K562 (cell line): ENCODE measurements around the gene EXTL1. TPM values are rescaled to one million over a fixed set of nuclear protein-coding genes. Genes with fewer than 3 reads are reported as not detected.

Source experiments
- ATAC-seq: fragments of 200-7000 bp; cut with Tn5 transposase; 3 replicates; pipeline ENCODE4 v1.9.1; 2020; ENCODE audit warnings: moderate library complexity
- BruUV-seq: library from RNA; stranded (reverse); fragments of 400-500 nt; replicated peaks from 2 replicates; lab custom pipeline; 2021; lab: Mats Ljungman, UMichigan
- CTCF ChIA-PET: fragments of 300-600 bp; formaldehyde crosslinking; extraction: SDS; loops from one replicate; lab custom pipeline; 2021; ENCODE audit warnings: low intra/inter-chr PET ratio; lab: Yijun Ruan, JAX
- POLR2A ChIA-PET: fragments of 300-600, 350-650 bp; sonication (Branson Sonifier 250); formaldehyde crosslinking; extraction: SDS; loops from one replicate; lab custom pipeline; 2021; ENCODE audit warnings: antibody characterized with exemption, inconsistent platforms; lab: Yijun Ruan, JAX
- DNase-seq, 4 experiments: peaks; one replicate each; pipeline versions ENCODE4 v3.0.0 to v3.0.0-alpha.2; 2011 to 2018; ENCODE audit warnings: low spot score in 3 of 4, mixed read lengths in 3 of 4; ENCODE audit errors: extremely low read depth in 1 of 4
- FAIRE-seq: peaks from 2 replicates; lab custom pipeline; 2011; peaks lifted over from hg19 to GRCh38; lab: Jason Lieb, UNC
- H2AFZ ChIP-seq: 2 replicates; pipeline ENCODE4 v1.6.0; 2011; ENCODE audit warnings: low read depth, low read length, control low read depth, inconsistent platforms
- H3K27ac ChIP-seq: fragments of 200-600 bp; 3 replicates; pipeline ENCODE4 v1.8.0; 2011; ENCODE audit warnings: low read depth, mild to moderate bottlenecking, control low read depth, inconsistent platforms, low read length, moderate library complexity, mixed read lengths; ENCODE audit errors: extremely low read depth
- H3K27me3 ChIP-seq, 2 experiments: fragments of 300-600 bp in 1 of 2; 2 replicates in 1 of 2; 3 replicates in 1 of 2; pipeline versions ENCODE4 v1.6.0 to v1.8.0; 2011; ENCODE audit warnings: inconsistent platforms in 2 of 2, low read length in 2 of 2, mild to moderate bottlenecking in 1 of 2, mixed read lengths in 1 of 2, moderate library complexity in 1 of 2; ENCODE audit not compliant: control insufficient read depth in 2 of 2, insufficient read depth in 2 of 2
- H3K36me3 ChIP-seq: fragments of 300-600 bp; 3 replicates; pipeline ENCODE4 v1.8.0; 2011; ENCODE audit warnings: mild to moderate bottlenecking, low read length, inconsistent platforms; ENCODE audit not compliant: control insufficient read depth, insufficient read depth
- H3K4me1 ChIP-seq, 2 experiments: fragments of 200-600 bp in 1 of 2; replicated peaks in 1 of 2; 2 replicates in 1 of 2; 3 replicates in 1 of 2; pipeline versions ENCODE4 v1.5.1 to v1.8.0; 2011; ENCODE audit warnings: inconsistent platforms in 2 of 2, low read length in 2 of 2, mild to moderate bottlenecking in 1 of 2, mixed read lengths in 1 of 2, moderate library complexity in 1 of 2; ENCODE audit not compliant: control insufficient read depth in 2 of 2, insufficient read depth in 2 of 2
- H3K4me2 ChIP-seq: 2 replicates; pipeline ENCODE4 v1.6.1; 2011; ENCODE audit warnings: low read length, control low read depth, inconsistent platforms, mixed read lengths; ENCODE audit not compliant: insufficient read depth
- H3K4me3 ChIP-seq: fragments of 200-600 bp; sonication (generic), shearing (Covaris generic); 2 replicates; pipeline ENCODE4 v1.5.1; 2016; ENCODE audit warnings: control low read depth, inconsistent platforms
- H3K79me2 ChIP-seq: fragments of 200-600 bp; 3 replicates; pipeline ENCODE4 v1.8.0; 2011; ENCODE audit warnings: low read length, inconsistent platforms; ENCODE audit not compliant: control insufficient read depth, insufficient read depth
- H3K9ac ChIP-seq, 2 experiments: 2 replicates each; pipeline versions ENCODE4 v1.6.0 to v1.6.1; 2011; ENCODE audit warnings: low read depth in 2 of 2, low read length in 2 of 2, control low read depth in 1 of 2, inconsistent platforms in 1 of 2, mild to moderate bottlenecking in 1 of 2, mixed read lengths in 1 of 2; ENCODE audit not compliant: insufficient read depth in 1 of 2
- H3K9me1 ChIP-seq: one replicate; pipeline ENCODE4 v1.6.0; 2011; ENCODE audit warnings: inconsistent platforms, mild to moderate bottlenecking, low read length, moderate library complexity; ENCODE audit not compliant: control insufficient read depth, insufficient read depth
- H3K9me3 ChIP-seq: replicated peaks from 2 replicates; pipeline ENCODE4 v1.5.1; 2011; ENCODE audit warnings: low read depth, low read length, inconsistent platforms; ENCODE audit not compliant: control insufficient read depth, insufficient read depth
- H4K20me1 ChIP-seq: replicated peaks from 2 replicates; pipeline ENCODE4 v1.6.1; 2011; ENCODE audit warnings: low read length, inconsistent platforms, mixed read lengths; ENCODE audit not compliant: control insufficient read depth, insufficient read depth
- ATF2 ChIP-seq: sonication (generic); formaldehyde crosslinking; IDR thresholded peaks from 2 replicates; pipeline ENCODE4 v1.8.1; 2022; ENCODE audit warnings: missing genetic modification reagents
- FOXA3 ChIP-seq, 2 experiments: fragments of 450-650 bp in 1 of 2; sonication (generic) in 1 of 2; formaldehyde crosslinking; IDR thresholded peaks in 1 of 2; conservative IDR thresholded peaks in 1 of 2; 2 replicates each; pipeline versions ENCODE4 v1.4.0 to v1.8.0; 2020 to 2022; ENCODE audit warnings: mild to moderate bottlenecking in 2 of 2, missing genetic modification reagents in 1 of 2
- HDAC6 ChIP-seq: IDR thresholded peaks from 2 replicates; pipeline ENCODE4 v1.6.1; 2012; ENCODE audit warnings: low read depth, mild to moderate bottlenecking, control low read depth, inconsistent platforms, low read length, moderate library complexity
- KDM1A ChIP-seq, 2 experiments: fragments of 450-650 bp; IDR thresholded peaks; 2 replicates each; pipeline ENCODE4 v1.6.1; 2016; ENCODE audit warnings: mild to moderate bottlenecking in 2 of 2
- MBD2 ChIP-seq: sonication (generic); IDR thresholded peaks from 2 replicates; pipeline ENCODE4 v1.6.1; 2016; ENCODE audit warnings: low read depth, borderline replicate concordance
- MLLT1 ChIP-seq, 2 experiments: fragments of 450-650 bp; IDR thresholded peaks; 2 replicates each; pipeline ENCODE4 v1.6.1; 2016
- NCOA2 ChIP-seq, 2 experiments: fragments of 450-650 bp; IDR thresholded peaks; 2 replicates each; pipeline ENCODE4 v1.6.1; 2018; ENCODE audit warnings: mild to moderate bottlenecking in 2 of 2, moderate library complexity in 1 of 2; ENCODE audit not compliant: partially characterized antibody in 2 of 2
- NRF1 ChIP-seq, 2 experiments: fragments of 450-650 bp; IDR thresholded peaks in 1 of 2; conservative IDR thresholded peaks in 1 of 2; 2 replicates each; pipeline ENCODE4 v1.6.1; 2014; ENCODE audit warnings: mild to moderate bottlenecking in 2 of 2
- TBP ChIP-seq: optimal IDR thresholded peaks from 2 replicates; pipeline ENCODE3; 2011; ENCODE audit warnings: low read depth, low read length, improper control_type of control experiment
- TFE3 ChIP-seq: fragments of 450-650 bp; formaldehyde crosslinking; IDR thresholded peaks from 2 replicates; pipeline ENCODE4 v1.4.0; 2020; ENCODE audit warnings: mild to moderate bottlenecking, mixed read lengths
- ZNF316 ChIP-seq: fragments of 450-650 bp; IDR thresholded peaks from 2 replicates; pipeline ENCODE4 v1.6.1; 2016
- ZNF354B ChIP-seq: fragments of 250-450 bp; sonication (Bioruptor Pico); IDR thresholded peaks from 2 replicates; pipeline ENCODE4 v1.4.0; 2020
- ZSCAN29 ChIP-seq: fragments of 450-650 bp; IDR thresholded peaks from 2 replicates; pipeline ENCODE4 v1.6.1; 2017
- WGBS: fragments of 100-300 bp; shearing (Covaris generic); methylation state at CpG from one replicate; pipeline ENCODE4 v1.1.6; 2016; ENCODE audit warnings: low coverage, mixed read lengths; ENCODE audit not compliant: insufficient coverage; ENCODE audit errors: missing lambda C conversion rate; 5-methylcytosine and 5-hydroxymethylcytosine counted together
- in situ Hi-C: fragments of 300-500 bp; cut with MboI; formaldehyde crosslinking; loops from 4 replicates; pipeline ENCODE4 v1.15.0; 2018; ENCODE audit warnings: inconsistent platforms, mixed read lengths
- intact Hi-C: fragments of 100-400 bp; cut with micrococcal nuclease; formaldehyde crosslinking; loops from 2 replicates; pipeline ENCODE4 v1.14.2; 2022
- polyA plus RNA-seq, 8 experiments: library from polyadenylated mRNA; depleted of rRNA in 4 of 8; stranded (reverse) in 5 of 8; unstranded in 3 of 8; fragments of >200 nt; fragmentation: Nextera tagmentation in 2 of 8; fragmentation: Illumina TruSeq in 1 of 8; extraction: Ambion mirVana in 2 of 8; extraction: Trizol in 1 of 8; gene quantifications; 2 replicates each; pipeline versions ENCODE4 v1.2.1 to v1.2.3, GENCODE V29; 2011 to 2014; ENCODE audit warnings: inconsistent platforms in 1 of 8, missing spikeins in 1 of 8
- total RNA-seq, 7 experiments: library from RNA; depleted of rRNA in 6 of 7; stranded (reverse); fragments of >200 nt in 6 of 7; fragmentation: Illumina TruSeq in 2 of 7; extraction: Trizol in 2 of 7; gene quantifications; 2 replicates each; pipeline versions ENCODE4 v1.2.1 to v1.2.3, GENCODE V29; 2011 to 2021; ENCODE audit warnings: low replicate concordance in 1 of 7
- TF ChIP-seq, protein P1 (sequence below): fragments of 250-450 bp; sonication (Bioruptor Pico); IDR thresholded peaks from 2 replicates; pipeline ENCODE4 v1.9.0; 2021; ENCODE audit warnings: mild to moderate bottlenecking, inconsistent platforms

The EXTL1 gene
- total and polyA plus RNA-seq, 9 of the 15 experiments (the other 6 are each of a cell fraction or from before 2014, with no cell fraction given), result 0.04 to 0.23 (median 0.08) TPM; not detected in 3

- POLR2A ChIA-PET, result interaction anchor here (0.8 to 4.0 kb wide), 3 partner anchors 10 to 99 kb away, joined by 3 to 21 read pairs (median 8); no protein-coding TSS in a partner anchor
- no peaks in the 10 kb centered on the region for H3K9me1 ChIP-seq
- TF ChIP-seq HDAC6, result no peak
- TF ChIP-seq ZNF316, result peak; percentile 31; the same call in 1 of the 2 replicates
- TF ChIP-seq FOXA3 (CRISPR knock-in tag; conservative IDR thresholded peaks at IDR 0.05 in 1 of 2, IDR thresholded peaks at IDR 0.05 in 1 of 2), result no peak
- TF ChIP-seq, protein P1, sequence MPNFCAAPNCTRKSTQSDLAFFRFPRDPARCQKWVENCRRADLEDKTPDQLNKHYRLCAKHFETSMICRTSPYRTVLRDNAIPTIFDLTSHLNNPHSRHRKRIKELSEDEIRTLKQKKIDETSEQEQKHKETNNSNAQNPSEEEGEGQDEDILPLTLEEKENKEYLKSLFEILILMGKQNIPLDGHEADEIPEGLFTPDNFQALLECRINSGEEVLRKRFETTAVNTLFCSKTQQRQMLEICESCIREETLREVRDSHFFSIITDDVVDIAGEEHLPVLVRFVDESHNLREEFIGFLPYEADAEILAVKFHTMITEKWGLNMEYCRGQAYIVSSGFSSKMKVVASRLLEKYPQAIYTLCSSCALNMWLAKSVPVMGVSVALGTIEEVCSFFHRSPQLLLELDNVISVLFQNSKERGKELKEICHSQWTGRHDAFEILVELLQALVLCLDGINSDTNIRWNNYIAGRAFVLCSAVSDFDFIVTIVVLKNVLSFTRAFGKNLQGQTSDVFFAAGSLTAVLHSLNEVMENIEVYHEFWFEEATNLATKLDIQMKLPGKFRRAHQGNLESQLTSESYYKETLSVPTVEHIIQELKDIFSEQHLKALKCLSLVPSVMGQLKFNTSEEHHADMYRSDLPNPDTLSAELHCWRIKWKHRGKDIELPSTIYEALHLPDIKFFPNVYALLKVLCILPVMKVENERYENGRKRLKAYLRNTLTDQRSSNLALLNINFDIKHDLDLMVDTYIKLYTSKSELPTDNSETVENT (CRISPR knock-in tag), result no peak
- no peak for TF ChIP-seq KDM1A (IDR thresholded peaks at IDR 0.05)
- TF ChIP-seq NCOA2 (IDR thresholded peaks at IDR 0.05; ENCODE audit: partially characterized antibody in 2 of 2), result no peak
- TF ChIP-seq MBD2, result no peak
- TF ChIP-seq ATF2 (CRISPR knock-in tag), result no peak
- TF ChIP-seq TFE3, result no peak
- TF ChIP-seq MLLT1 (IDR thresholded peaks at IDR 0.05), result no peak
- no peak for TF ChIP-seq ZNF354B (CRISPR knock-in tag)
- TF ChIP-seq TBP, result no peak
- TF ChIP-seq NRF1 (conservative IDR thresholded peaks at IDR 0.05 in 1 of 2, IDR thresholded peaks at IDR 0.05 in 1 of 2), result no peak
- TF ChIP-seq ZSCAN29, result no peak
Measured at GRCh38 chr1:26060832-26061574, 39.4 kb downstream of the EXTL1 start.

More at GRCh38 chr1:26060832-26061574, 39.4 kb downstream of the EXTL1 start:
- no peaks in the 10 kb centered on the region for H3K9me3 ChIP-seq
- peaks cover 21 to 24% of the 10 kb centered on the region in 2 experiments; a peak in 4 of 5 replicates for H3K4me1 ChIP-seq
- no peaks in the 10 kb centered on the region for H3K36me3 ChIP-seq
- intact Hi-C loops (no loop called here), in situ Hi-C loops (no loop called here)
- WGBS, result 52% methylated on average over 12 of the region's 12 CpGs
- H3K4me2 ChIP-seq, result peak overlapping the region; percentile 50; the same call in 1 of the 2 replicates
- H3K4me3 ChIP-seq, result no peak overlapping the region
- H3K27ac ChIP-seq, result no peak overlapping the region; the same call in 2 of the 3 replicates
- CTCF ChIA-PET, result no interaction called here
- ATAC-seq (peak; percentile 84), FAIRE-seq (peak; percentile 55), DNase-seq (peak; percentile 67 to 71 (median 70))
- H4K20me1 ChIP-seq, result no peaks in the 10 kb centered on the region
- H2AFZ ChIP-seq, result peak overlapping the region; percentile 75
- no TSS peak for BruUV-seq
- H3K27me3 ChIP-seq, result no peaks in the 10 kb centered on the region
- peak overlapping the region; percentile 17 to 70; a peak in 3 of 4 replicates for H3K9ac ChIP-seq
- H3K79me2 ChIP-seq, result no peaks in the 10 kb centered on the region
